GM18499 (cell line): Measurements from ENCODE around the gene IL20.

Source experiments
- ATAC-seq: cut with Tn5 transposase; IDR thresholded peaks from one replicate; pipeline ENCODE4 v1.9.1; 2021; ENCODE audit warnings: moderate number of reproducible peaks; ENCODE audit not compliant: insufficient read depth, unreplicated experiment

The IL20 gene

DNA sequence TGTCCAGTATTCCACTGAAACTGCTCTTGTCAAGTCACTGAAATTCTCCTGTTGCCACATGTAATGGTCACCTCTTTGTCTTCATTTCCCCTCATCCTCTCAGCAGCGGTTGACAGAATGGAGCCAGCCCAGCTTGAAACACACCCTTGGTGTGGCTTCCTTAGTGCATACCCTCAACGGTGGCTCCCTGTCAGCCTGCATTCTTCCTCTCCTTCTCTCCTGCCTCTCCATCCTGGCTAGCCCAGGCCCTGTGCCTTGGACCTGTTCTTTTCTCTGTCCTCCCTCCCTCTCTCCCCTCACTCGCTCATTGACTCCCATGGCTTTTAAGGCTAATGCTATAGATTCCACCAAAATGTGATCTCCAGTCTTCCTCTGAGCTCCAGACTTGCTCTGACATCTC is 52.7 kb downstream of the IL20 start:
- ATAC-seq: no peak
